ENCODE measurements around the gene CD3D. TPM values are rescaled to one million over a fixed set of nuclear protein-coding genes. Genes with fewer than 3 reads are reported as not detected.

Gene CD3D
- total RNA-seq, 1 donor from 2014 or later: 1.3 TPM

DNA sequence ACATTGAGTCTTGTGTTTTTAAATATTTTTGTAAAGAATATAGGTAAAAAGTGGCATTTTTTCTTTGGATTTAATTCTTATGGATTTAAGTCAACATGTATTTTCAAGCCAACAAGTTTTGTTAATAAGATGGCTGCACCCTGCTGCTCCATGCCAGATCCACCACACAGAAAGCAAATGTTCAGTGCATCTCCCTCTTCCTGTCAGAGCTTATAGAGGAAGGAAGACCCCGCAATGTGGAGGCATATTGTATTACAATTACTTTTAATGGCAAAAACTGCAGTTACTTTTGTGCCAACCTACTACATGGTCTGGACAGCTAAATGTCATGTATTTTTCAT lies 38.3 kb downstream of the CD3D start:
- DNase-seq (ENCODE audit: low spot score): no peak

GRCh38 chr11:118301600-118302195 lies 40.8 kb downstream of the CD3D start:
- DNase-seq (ENCODE audit: low spot score): no peak

DNA sequence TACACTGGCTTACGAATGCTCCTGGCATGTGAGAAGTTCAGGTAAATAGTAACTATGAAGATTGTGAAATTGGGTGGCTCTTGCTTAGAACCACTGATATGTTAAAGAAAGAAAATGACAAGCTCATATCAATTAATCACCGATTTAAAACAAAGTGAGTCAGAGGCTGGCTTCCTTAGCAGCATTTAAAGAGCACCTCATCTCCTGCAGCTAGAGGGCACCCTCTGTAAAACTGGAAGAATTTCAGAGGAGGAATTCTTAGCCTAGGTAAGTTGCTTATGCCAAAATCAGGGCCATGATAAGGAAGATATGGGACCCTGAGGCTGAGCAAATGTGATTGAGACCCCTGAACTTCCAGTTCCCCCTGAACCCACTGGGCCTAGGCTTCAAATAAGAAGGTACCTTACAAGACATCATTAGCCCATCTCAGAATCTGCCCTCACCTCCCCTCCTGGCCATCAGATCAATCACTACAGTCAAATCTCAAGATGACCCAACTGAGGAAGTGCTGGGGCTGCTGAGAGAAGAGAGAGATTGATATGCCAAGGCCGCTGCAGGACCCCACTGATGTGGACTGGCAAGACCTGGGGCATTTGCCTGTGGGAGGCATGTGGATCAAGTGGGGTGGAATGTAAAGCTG lies 46.6 kb downstream of the CD3D start:
- DNase-seq (ENCODE audit: low spot score): no peak

- no peak for DNase-seq (ENCODE audit: low spot score)
These were observed 47.3 kb downstream of the CD3D start for GRCh38 chr11:118295199-118295598.

GRCh38 chr11:118294053-118294452 lies 48.5 kb downstream of the CD3D start:
- no peak for DNase-seq (ENCODE audit: low spot score)

GRCh38 chr11:118291477-118292135 lies 50.9 kb downstream of the CD3D start:
- no peak for DNase-seq (ENCODE audit: low spot score)

GRCh38 chr11:118290923-118291322 lies 51.6 kb downstream of the CD3D start:
- DNase-seq (ENCODE audit: low spot score): no peak

GRCh38 chr11:118289401-118289800 lies 53.1 kb downstream of the CD3D start:
- no peak for DNase-seq (ENCODE audit: low spot score)

Other genes starting within 250 kb of the CD3D start
- 2.3 TPM for gene SCN4B, start 189.9 kb downstream of the CD3D start, total RNA-seq
- not detected for gene SCN2B, start 166.1 kb downstream of the CD3D start, total RNA-seq
- gene JAML, start 117.7 kb downstream of the CD3D start, total RNA-seq: 7.9 TPM
- gene MPZL3, start 90.3 kb downstream of the CD3D start, total RNA-seq: 1.7 TPM
- 36.8 TPM for gene MPZL2, start 78.4 kb downstream of the CD3D start, total RNA-seq
- gene CD3E, start 38.0 kb downstream of the CD3D start, total RNA-seq: 2.2 TPM
- gene CD3G, start 1.6 kb upstream of the CD3D start, total RNA-seq: 1.1 TPM
- gene UBE4A, start 16.9 kb upstream of the CD3D start, total RNA-seq: 39.3 TPM
- gene ATP5MG, start 58.9 kb upstream of the CD3D start, total RNA-seq: 182 TPM
- gene KMT2A, start 93.8 kb upstream of the CD3D start, total RNA-seq: 43.6 TPM
- not detected for gene TTC36, start 184.8 kb upstream of the CD3D start, total RNA-seq
- gene TMEM25, start 188.5 kb upstream of the CD3D start, total RNA-seq: 2.7 TPM
- 11.4 TPM for gene IFT46, start 223.2 kb upstream of the CD3D start, total RNA-seq
- gene ARCN1, start 229.7 kb upstream of the CD3D start, total RNA-seq: 176 TPM